Heart left ventricle (tissue), 13 donors: ENCODE results near the gene CNTRL.

ENCODE experiments used
- POLR2A ChIP-seq, 2 donors: fragments of 450-650 bp; IDR thresholded peaks; one replicate each; pipeline ENCODE4 v1.6.1; 2017; ENCODE audit warnings: antibody characterized with exemption in 2 of 2, mild to moderate bottlenecking in 2 of 2, moderate library complexity in 2 of 2
- TF ChIP-seq, protein P1 (sequence below), 12 donors: fragments of 200-600 bp; sonication (generic) in 4 of 12; IDR thresholded peaks; one replicate each; pipeline versions ENCODE4 v1.5.0 to v1.8.0; 2018 to 2022; ENCODE audit warnings: antibody characterized with exemption in 12 of 12, mild to moderate bottlenecking in 5 of 12
- donor health status: ischemic (EF 13 %, LVEDD 7.1; RV severe dilation, severe dysfunction).
- donor health status: DM: no; HTN: yes; CAD: no.
- donor health status: DM: no; HTN: no; CAD: no.
- donor health status: ischemic (EF 25% LVEDD 6.9; RV normal size, moderate dysfunction).
- donor health status: ischemic (EF 25% LVEDD 5.7; RV mildly dilated, moderate dysfunction).
- donor health status: ischemic (EF 35%, LVEDD 5.7; RV mildly dilated, moderate dysfunction).
- donor health status: nonischemic (EF 11% LVEDD 7.7; RV severe dilation, severe dysfunction).
- donor health status: DM: yes; HTN: yes; CAD: no.
- donor health status: PGD.
- donor health status: ischemic (EF 29% LVEDD 5.4; RV normal size, mild dysfunction).
- donor health status: nonischemic (EF 23%, LVEDD 6.1; RV moderate dilation, normal function).

DNA sequence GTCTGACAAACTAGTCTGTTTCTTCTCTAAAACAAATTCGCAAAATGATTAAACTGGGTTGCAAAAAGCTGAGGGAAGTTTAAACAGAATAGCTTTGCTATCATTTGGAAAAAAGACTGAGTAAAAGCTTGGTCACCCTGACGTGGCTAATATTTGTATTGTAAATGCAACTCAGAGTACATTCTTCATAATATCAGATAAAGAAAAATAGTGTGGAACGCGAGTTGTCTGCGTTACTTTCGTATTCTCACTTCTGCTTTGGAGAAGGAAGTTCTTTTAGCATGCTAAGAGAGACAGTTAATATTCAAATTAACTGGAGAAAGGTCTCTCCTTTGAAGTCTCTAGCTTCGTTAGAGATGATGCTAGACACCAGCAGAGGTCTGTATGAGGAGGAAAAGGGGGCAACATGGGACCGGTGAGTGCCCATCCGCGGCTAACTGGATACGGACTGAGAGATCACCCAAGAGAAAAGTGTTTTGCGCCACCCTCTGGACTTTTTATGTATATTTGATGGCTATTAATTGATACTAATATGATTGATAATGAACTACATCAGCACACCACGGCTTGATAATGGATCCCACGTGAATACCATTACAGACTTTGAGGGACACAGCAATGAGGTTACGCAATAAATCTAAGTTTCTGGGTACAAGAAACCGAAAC, 2.9 kb upstream of the CNTRL start:
- TF ChIP-seq, protein P1, sequence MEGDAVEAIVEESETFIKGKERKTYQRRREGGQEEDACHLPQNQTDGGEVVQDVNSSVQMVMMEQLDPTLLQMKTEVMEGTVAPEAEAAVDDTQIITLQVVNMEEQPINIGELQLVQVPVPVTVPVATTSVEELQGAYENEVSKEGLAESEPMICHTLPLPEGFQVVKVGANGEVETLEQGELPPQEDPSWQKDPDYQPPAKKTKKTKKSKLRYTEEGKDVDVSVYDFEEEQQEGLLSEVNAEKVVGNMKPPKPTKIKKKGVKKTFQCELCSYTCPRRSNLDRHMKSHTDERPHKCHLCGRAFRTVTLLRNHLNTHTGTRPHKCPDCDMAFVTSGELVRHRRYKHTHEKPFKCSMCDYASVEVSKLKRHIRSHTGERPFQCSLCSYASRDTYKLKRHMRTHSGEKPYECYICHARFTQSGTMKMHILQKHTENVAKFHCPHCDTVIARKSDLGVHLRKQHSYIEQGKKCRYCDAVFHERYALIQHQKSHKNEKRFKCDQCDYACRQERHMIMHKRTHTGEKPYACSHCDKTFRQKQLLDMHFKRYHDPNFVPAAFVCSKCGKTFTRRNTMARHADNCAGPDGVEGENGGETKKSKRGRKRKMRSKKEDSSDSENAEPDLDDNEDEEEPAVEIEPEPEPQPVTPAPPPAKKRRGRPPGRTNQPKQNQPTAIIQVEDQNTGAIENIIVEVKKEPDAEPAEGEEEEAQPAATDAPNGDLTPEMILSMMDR (IDR thresholded peaks at IDR 0.05) = peak in 9 of 12 donors; percentile 11 to 47 (median 25)
- TF ChIP-seq POLR2A (IDR thresholded peaks at IDR 0.05) = no peak
